Osteocyte (in vitro differentiated cells): ENCODE measurements around the gene ERI2. TPM values are rescaled to one million over a fixed set of nuclear protein-coding genes. Genes with fewer than 3 reads are reported as not detected.

ENCODE experiments used
- DNase-seq: peaks from one replicate; pipeline ENCODE4 v3.0.0; 2021; ENCODE audit warnings: mixed read lengths; ENCODE audit not compliant: unreplicated experiment; ENCODE audit errors: extremely low spot score
- H3K27ac Mint-ChIP-seq: one replicate; pipeline ENCODE4 v1.8.0; 2021; ENCODE audit warnings: mild to moderate bottlenecking, mixed read lengths; ENCODE audit not compliant: unreplicated experiment
- H3K27me3 Mint-ChIP-seq: one replicate; pipeline ENCODE4 v1.8.0; 2021; ENCODE audit warnings: mixed read lengths; ENCODE audit not compliant: unreplicated experiment
- H3K36me3 Mint-ChIP-seq: one replicate; pipeline ENCODE4 v1.8.0; 2021; ENCODE audit warnings: mixed read lengths; ENCODE audit not compliant: unreplicated experiment
- H3K4me1 Mint-ChIP-seq: one replicate; pipeline ENCODE4 v1.8.0; 2021; ENCODE audit warnings: mixed read lengths; ENCODE audit not compliant: unreplicated experiment
- H3K4me3 Mint-ChIP-seq: one replicate; pipeline ENCODE4 v1.8.0; 2021; ENCODE audit warnings: mild to moderate bottlenecking, moderate library complexity, mixed read lengths; ENCODE audit not compliant: unreplicated experiment
- H3K9me3 Mint-ChIP-seq: one replicate; pipeline ENCODE4 v1.8.0; 2021; ENCODE audit warnings: mixed read lengths; ENCODE audit not compliant: unreplicated experiment
- CTCF ChIP-seq: fragments of 200-600 bp; sonication (generic); IDR thresholded peaks from 2 replicates; pipeline ENCODE4 v1.5.0; 2021; ENCODE audit warnings: antibody characterized with exemption, mild to moderate bottlenecking, moderate library complexity
- total RNA-seq: library from RNA; stranded (reverse); gene quantifications from 2 replicates; pipeline ENCODE4 v1.2.1, GENCODE V29; 2021

Gene ERI2
- total RNA-seq, 1 donor from 2014 or later: 16.6 TPM

GRCh38 chr16:20833086-20833485 lies 26.8 kb upstream of the ERI2 start:
- DNase-seq: no peak
- Mint-ChIP-seq H3K27me3 (no peaks in the 10 kb centered on the region), H3K9me3 (no peaks in the 10 kb centered on the region), H3K4me3 (no peak overlapping the region), H3K4me1 (no peaks in the 10 kb centered on the region), H3K27ac (no peak overlapping the region), H3K36me3 (peaks cover 32% of the 10 kb centered on the region)
- no peak for TF ChIP-seq CTCF

GRCh38 chr16:20830372-20830771 lies 24.1 kb upstream of the ERI2 start:
- Mint-ChIP-seq H3K4me1 (no peaks in the 10 kb centered on the region), H3K4me3 (no peak overlapping the region), H3K9me3 (no peaks in the 10 kb centered on the region), H3K27ac (no peak overlapping the region), H3K36me3 (peaks cover 14% of the 10 kb centered on the region), H3K27me3 (no peaks in the 10 kb centered on the region)
- no peak for TF ChIP-seq CTCF
- no peak for DNase-seq

GRCh38 chr16:20829536-20829935 lies 23.3 kb upstream of the ERI2 start:
- no peak for TF ChIP-seq CTCF

GRCh38 chr16:20826039-20826566 lies 19.8 kb upstream of the ERI2 start:
- Mint-ChIP-seq H3K9me3 (no peaks in the 10 kb centered on the region), H3K27me3 (no peaks in the 10 kb centered on the region), H3K4me1 (no peaks in the 10 kb centered on the region), H3K36me3 (peaks cover 4% of the 10 kb centered on the region), H3K4me3 (no peak overlapping the region), H3K27ac (no peak overlapping the region)
- no peak for TF ChIP-seq CTCF
- no peak for DNase-seq

More at GRCh38 chr16:20829536-20829935, 23.3 kb upstream of the ERI2 start:
- H3K4me1 Mint-ChIP-seq: no peaks in the 10 kb centered on the region
- no peaks in the 10 kb centered on the region for H3K9me3 Mint-ChIP-seq
- DNase-seq: no peak
- no peak overlapping the region for H3K27ac Mint-ChIP-seq
- no peaks in the 10 kb centered on the region for H3K27me3 Mint-ChIP-seq
- H3K4me3 Mint-ChIP-seq: no peak overlapping the region
- peaks cover 10% of the 10 kb centered on the region for H3K36me3 Mint-ChIP-seq

GRCh38 chr16:20822521-20823325 lies 16.5 kb upstream of the ERI2 start:
- no peaks in the 10 kb centered on the region for H3K4me1 Mint-ChIP-seq
- no peak for TF ChIP-seq CTCF
- H3K36me3 Mint-ChIP-seq: peaks cover 4% of the 10 kb centered on the region
- H3K9me3 Mint-ChIP-seq: no peaks in the 10 kb centered on the region
- no peak for DNase-seq
- no peaks in the 10 kb centered on the region for H3K27me3 Mint-ChIP-seq
- H3K27ac Mint-ChIP-seq: no peak overlapping the region
- H3K4me3 Mint-ChIP-seq: no peak overlapping the region
